Thyroid gland (tissue), 4 donors: ENCODE results near the gene PPP3R2.

Source experiments
- POLR2A ChIP-seq, 2 donors: fragments of 450-650 bp; IDR thresholded peaks; one replicate each; pipeline ENCODE4 v1.6.1; 2017; ENCODE audit warnings: antibody characterized with exemption in 2 of 2, mild to moderate bottlenecking in 2 of 2, moderate library complexity in 1 of 2
- TF ChIP-seq, protein P1 (sequence below), 6 experiments: fragments of 200-600 bp in 3 of 6; fragments of 450-650 bp in 3 of 6; sonication (generic) in 3 of 6; IDR thresholded peaks; one replicate each; pipeline ENCODE4 v1.5.1; 2016 to 2019; ENCODE audit warnings: antibody characterized with exemption in 6 of 6, mild to moderate bottlenecking in 2 of 6, inconsistent platforms in 1 of 6, moderate library complexity in 1 of 6

DNA sequence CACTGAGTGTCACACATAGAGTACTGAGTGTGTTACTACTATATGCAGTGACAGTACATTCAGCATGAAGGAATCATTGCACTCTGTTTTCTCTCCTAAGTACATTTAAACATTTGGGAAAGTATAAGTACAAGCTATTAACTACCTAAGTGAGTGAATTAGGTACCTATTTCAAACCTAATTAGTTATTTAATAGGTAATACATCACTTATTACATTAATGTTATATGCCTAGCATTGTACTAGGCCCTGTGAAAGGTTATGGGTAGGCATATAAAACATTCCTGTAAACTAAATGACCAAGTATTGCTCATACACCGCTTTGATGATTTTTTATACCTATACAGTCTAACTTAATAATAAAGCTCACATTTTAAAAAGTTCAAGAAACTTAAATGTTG is 25.7 kb upstream of the PPP3R2 start:
- TF ChIP-seq, protein P1, sequence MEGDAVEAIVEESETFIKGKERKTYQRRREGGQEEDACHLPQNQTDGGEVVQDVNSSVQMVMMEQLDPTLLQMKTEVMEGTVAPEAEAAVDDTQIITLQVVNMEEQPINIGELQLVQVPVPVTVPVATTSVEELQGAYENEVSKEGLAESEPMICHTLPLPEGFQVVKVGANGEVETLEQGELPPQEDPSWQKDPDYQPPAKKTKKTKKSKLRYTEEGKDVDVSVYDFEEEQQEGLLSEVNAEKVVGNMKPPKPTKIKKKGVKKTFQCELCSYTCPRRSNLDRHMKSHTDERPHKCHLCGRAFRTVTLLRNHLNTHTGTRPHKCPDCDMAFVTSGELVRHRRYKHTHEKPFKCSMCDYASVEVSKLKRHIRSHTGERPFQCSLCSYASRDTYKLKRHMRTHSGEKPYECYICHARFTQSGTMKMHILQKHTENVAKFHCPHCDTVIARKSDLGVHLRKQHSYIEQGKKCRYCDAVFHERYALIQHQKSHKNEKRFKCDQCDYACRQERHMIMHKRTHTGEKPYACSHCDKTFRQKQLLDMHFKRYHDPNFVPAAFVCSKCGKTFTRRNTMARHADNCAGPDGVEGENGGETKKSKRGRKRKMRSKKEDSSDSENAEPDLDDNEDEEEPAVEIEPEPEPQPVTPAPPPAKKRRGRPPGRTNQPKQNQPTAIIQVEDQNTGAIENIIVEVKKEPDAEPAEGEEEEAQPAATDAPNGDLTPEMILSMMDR (IDR thresholded peaks at IDR 0.05), result no peak
- TF ChIP-seq POLR2A (IDR thresholded peaks at IDR 0.05), result no peak
